Vagina (tissue), 2 donors: Measurements from ENCODE around the gene CSTA.
A peak's percentile ranks its signal among the peaks of the same experiment; 100 is the strongest.

Source experiments
- POLR2A ChIP-seq, 2 donors: fragments of 450-650 bp; IDR thresholded peaks; one replicate each; pipeline ENCODE4 v1.6.1; 2017; ENCODE audit warnings: antibody characterized with exemption in 2 of 2, mild to moderate bottlenecking in 2 of 2, moderate library complexity in 2 of 2
- POLR2AphosphoS5 ChIP-seq, 2 donors: sonication (generic); formaldehyde crosslinking; IDR thresholded peaks; one replicate each; pipeline ENCODE4 v1.9.0; 2017; ENCODE audit warnings: antibody characterized with exemption in 2 of 2, mild to moderate bottlenecking in 2 of 2, low read depth in 1 of 2; ENCODE audit not compliant: insufficient read depth in 1 of 2
- TF ChIP-seq, protein P1 (sequence below), 3 experiments: fragments of 450-650 bp in 2 of 3; fragments of 200-600 bp in 1 of 3; sonication (generic) in 1 of 3; IDR thresholded peaks; one replicate each; pipeline ENCODE4 v1.5.1; 2017 to 2019; ENCODE audit warnings: antibody characterized with exemption in 3 of 3, mild to moderate bottlenecking in 2 of 3, moderate library complexity in 2 of 3

DNA sequence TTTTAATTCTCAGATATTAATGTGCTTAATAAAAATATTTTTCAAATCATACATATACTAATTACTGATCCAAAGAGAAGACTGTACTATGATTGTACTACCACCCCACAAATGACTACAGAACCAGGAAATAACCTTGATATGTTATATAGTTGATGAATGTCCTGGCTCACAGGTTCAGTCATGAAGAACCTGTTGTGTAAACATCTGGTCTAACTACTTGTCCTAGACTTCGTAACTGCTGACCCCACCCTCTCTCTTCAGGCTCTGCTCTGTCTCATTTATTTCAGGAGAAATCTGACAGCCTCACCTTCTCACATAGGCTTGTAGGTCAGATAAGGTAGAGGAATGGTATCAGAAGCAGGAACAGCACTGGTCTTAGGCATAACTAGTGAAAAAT is 14.7 kb upstream of the CSTA start:
- TF ChIP-seq, protein P1, sequence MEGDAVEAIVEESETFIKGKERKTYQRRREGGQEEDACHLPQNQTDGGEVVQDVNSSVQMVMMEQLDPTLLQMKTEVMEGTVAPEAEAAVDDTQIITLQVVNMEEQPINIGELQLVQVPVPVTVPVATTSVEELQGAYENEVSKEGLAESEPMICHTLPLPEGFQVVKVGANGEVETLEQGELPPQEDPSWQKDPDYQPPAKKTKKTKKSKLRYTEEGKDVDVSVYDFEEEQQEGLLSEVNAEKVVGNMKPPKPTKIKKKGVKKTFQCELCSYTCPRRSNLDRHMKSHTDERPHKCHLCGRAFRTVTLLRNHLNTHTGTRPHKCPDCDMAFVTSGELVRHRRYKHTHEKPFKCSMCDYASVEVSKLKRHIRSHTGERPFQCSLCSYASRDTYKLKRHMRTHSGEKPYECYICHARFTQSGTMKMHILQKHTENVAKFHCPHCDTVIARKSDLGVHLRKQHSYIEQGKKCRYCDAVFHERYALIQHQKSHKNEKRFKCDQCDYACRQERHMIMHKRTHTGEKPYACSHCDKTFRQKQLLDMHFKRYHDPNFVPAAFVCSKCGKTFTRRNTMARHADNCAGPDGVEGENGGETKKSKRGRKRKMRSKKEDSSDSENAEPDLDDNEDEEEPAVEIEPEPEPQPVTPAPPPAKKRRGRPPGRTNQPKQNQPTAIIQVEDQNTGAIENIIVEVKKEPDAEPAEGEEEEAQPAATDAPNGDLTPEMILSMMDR (IDR thresholded peaks at IDR 0.05) = no peak
- TF ChIP-seq POLR2A (IDR thresholded peaks at IDR 0.05) = no peak
- peak in 1 of 2 donors; percentile 65 for TF ChIP-seq POLR2AphosphoS5 (IDR thresholded peaks at IDR 0.05; ENCODE audit: insufficient read depth in 1 of 2, low read depth in 1 of 2)
